SK-N-SH treated with all-trans-retinoic acid at 6 μM for 48 hours (cell line): ENCODE measurements around the gene ABHD2.

Experiments
- ARNTL ChIP-seq: fragments of 450-650 bp; formaldehyde crosslinking; IDR thresholded peaks from 2 replicates; pipeline ENCODE4 v1.5.0; 2020; ENCODE audit warnings: low read depth, mild to moderate bottlenecking, moderate library complexity, borderline replicate concordance
- BACH2 ChIP-seq: fragments of 250-450 bp; sonication (Bioruptor Pico); IDR thresholded peaks from 2 replicates; pipeline ENCODE4 v1.9.0; 2021; ENCODE audit warnings: mild to moderate bottlenecking, borderline replicate concordance
- CSRNP3 ChIP-seq: fragments of 250-450 bp; sonication (Bioruptor Pico); IDR thresholded peaks from 2 replicates; pipeline ENCODE4 v1.5.1; 2021; ENCODE audit warnings: mild to moderate bottlenecking, moderate library complexity
- ESRRG ChIP-seq: fragments of 250-450 bp; sonication (Bioruptor Pico); IDR thresholded peaks from 2 replicates; pipeline ENCODE4 v1.6.1; 2021; ENCODE audit warnings: mild to moderate bottlenecking
- GLIS3 ChIP-seq: fragments of 250-450 bp; sonication (Bioruptor Pico); IDR thresholded peaks from 2 replicates; pipeline ENCODE4 v1.5.0; 2020; ENCODE audit warnings: mild to moderate bottlenecking, moderate library complexity
- ISL1 ChIP-seq: fragments of 250-450 bp; sonication (Bioruptor Pico); IDR thresholded peaks from 2 replicates; pipeline ENCODE4 v2.1.2; 2022; ENCODE audit warnings: mild to moderate bottlenecking, moderate library complexity
- PATZ1 ChIP-seq: fragments of 250-450 bp; sonication (Bioruptor Pico); IDR thresholded peaks from 2 replicates; pipeline ENCODE4 v1.8.0; 2020; ENCODE audit warnings: mild to moderate bottlenecking, moderate library complexity, borderline replicate concordance
- PPARA ChIP-seq: fragments of 250-450 bp; sonication (Bioruptor Pico); IDR thresholded peaks from 2 replicates; pipeline ENCODE4 v1.5.0; 2020; ENCODE audit warnings: mild to moderate bottlenecking, borderline replicate concordance
- RARB ChIP-seq: fragments of 250-450 bp; sonication (Bioruptor Pico); IDR thresholded peaks from 2 replicates; pipeline ENCODE4 v1.8.0; 2021; ENCODE audit warnings: mild to moderate bottlenecking, moderate library complexity
- SNAI2 ChIP-seq: fragments of 250-450 bp; sonication (Bioruptor Pico); IDR thresholded peaks from 2 replicates; pipeline ENCODE4 v1.5.0; 2020; ENCODE audit warnings: mild to moderate bottlenecking, moderate library complexity
- ZFP30 ChIP-seq: fragments of 450-650 bp; formaldehyde crosslinking; IDR thresholded peaks from 2 replicates; pipeline ENCODE4 v1.5.0; 2022; ENCODE audit warnings: mild to moderate bottlenecking, moderate library complexity
- ZNF565 ChIP-seq: fragments of 450-650 bp; formaldehyde crosslinking; conservative IDR thresholded peaks from 2 replicates; pipeline ENCODE4 v1.5.0; 2020; ENCODE audit warnings: low read depth, mild to moderate bottlenecking, moderate library complexity
- TF ChIP-seq, protein P1 (sequence below): fragments of 250-450 bp; sonication (Bioruptor Pico); IDR thresholded peaks from 2 replicates; pipeline ENCODE4 v1.5.0; 2020; ENCODE audit warnings: mild to moderate bottlenecking, moderate library complexity
- TF ChIP-seq, protein P2 (sequence below): fragments of 250-450 bp; sonication (Bioruptor Pico); IDR thresholded peaks from 2 replicates; pipeline ENCODE4 v1.8.0; 2021; ENCODE audit warnings: low read depth, mild to moderate bottlenecking, moderate library complexity, borderline replicate concordance

DNA sequence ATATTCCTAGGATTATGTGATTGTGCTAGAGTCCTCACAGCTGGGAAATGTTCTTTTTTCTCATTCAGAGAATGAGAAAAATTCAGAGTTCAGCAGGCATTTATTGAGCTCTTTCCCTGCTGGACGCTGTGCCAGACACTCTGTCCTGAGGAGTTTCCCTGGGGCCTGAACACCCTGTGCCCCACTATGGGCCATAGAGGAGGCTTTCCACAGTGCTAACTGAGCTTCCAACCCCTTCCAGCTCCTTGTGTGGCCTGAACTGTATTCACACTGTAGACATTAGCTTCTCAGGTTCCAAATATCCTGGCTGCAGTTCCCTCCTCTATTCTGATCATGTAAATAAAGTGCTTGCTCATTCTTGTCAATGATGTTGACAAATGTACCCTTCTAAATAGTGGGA, 10.0 kb downstream of the ABHD2 start:
- TF ChIP-seq CSRNP3 (CRISPR knock-in tag): no peak
- no peak for TF ChIP-seq ZFP30
- no peak for TF ChIP-seq SNAI2 (CRISPR knock-in tag)
- no peak for TF ChIP-seq PPARA
- TF ChIP-seq ARNTL (CRISPR knock-in tag): no peak
- no peak for TF ChIP-seq BACH2 (CRISPR knock-in tag)
- TF ChIP-seq ISL1: no peak
- no peak for TF ChIP-seq RARB (CRISPR knock-in tag)
- TF ChIP-seq GLIS3: no peak
- TF ChIP-seq PATZ1 (CRISPR knock-in tag): no peak
- no peak for TF ChIP-seq ZNF565 (CRISPR knock-in tag)
- TF ChIP-seq, protein P1, sequence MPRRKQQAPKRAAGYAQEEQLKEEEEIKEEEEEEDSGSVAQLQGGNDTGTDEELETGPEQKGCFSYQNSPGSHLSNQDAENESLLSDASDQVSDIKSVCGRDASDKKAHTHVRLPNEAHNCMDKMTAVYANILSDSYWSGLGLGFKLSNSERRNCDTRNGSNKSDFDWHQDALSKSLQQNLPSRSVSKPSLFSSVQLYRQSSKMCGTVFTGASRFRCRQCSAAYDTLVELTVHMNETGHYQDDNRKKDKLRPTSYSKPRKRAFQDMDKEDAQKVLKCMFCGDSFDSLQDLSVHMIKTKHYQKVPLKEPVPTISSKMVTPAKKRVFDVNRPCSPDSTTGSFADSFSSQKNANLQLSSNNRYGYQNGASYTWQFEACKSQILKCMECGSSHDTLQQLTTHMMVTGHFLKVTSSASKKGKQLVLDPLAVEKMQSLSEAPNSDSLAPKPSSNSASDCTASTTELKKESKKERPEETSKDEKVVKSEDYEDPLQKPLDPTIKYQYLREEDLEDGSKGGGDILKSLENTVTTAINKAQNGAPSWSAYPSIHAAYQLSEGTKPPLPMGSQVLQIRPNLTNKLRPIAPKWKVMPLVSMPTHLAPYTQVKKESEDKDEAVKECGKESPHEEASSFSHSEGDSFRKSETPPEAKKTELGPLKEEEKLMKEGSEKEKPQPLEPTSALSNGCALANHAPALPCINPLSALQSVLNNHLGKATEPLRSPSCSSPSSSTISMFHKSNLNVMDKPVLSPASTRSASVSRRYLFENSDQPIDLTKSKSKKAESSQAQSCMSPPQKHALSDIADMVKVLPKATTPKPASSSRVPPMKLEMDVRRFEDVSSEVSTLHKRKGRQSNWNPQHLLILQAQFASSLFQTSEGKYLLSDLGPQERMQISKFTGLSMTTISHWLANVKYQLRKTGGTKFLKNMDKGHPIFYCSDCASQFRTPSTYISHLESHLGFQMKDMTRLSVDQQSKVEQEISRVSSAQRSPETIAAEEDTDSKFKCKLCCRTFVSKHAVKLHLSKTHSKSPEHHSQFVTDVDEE (CRISPR knock-in tag): no peak
- TF ChIP-seq ESRRG (CRISPR knock-in tag): no peak
- TF ChIP-seq, protein P2, sequence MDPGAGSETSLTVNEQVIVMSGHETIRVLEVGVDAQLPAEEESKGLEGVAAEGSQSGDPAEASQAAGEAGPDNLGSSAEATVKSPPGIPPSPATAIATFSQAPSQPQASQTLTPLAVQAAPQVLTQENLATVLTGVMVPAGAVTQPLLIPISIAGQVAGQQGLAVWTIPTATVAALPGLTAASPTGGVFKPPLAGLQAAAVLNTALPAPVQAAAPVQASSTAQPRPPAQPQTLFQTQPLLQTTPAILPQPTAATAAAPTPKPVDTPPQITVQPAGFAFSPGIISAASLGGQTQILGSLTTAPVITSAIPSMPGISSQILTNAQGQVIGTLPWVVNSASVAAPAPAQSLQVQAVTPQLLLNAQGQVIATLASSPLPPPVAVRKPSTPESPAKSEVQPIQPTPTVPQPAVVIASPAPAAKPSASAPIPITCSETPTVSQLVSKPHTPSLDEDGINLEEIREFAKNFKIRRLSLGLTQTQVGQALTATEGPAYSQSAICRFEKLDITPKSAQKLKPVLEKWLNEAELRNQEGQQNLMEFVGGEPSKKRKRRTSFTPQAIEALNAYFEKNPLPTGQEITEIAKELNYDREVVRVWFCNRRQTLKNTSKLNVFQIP: no peak
